K562 (cell line): ENCODE results near the gene KIAA1614. TPM values are rescaled to one million over a fixed set of nuclear protein-coding genes. Genes with fewer than 3 reads are reported as not detected.
A peak's percentile ranks its signal among the peaks of the same experiment; 100 is the strongest.

Source experiments
- ATAC-seq: fragments of 200-7000 bp; cut with Tn5 transposase; 3 replicates; pipeline ENCODE4 v1.9.1; 2020; ENCODE audit warnings: moderate library complexity
- BruUV-seq: library from RNA; stranded (reverse); fragments of 400-500 nt; replicated peaks from 2 replicates; lab custom pipeline; 2021; lab: Mats Ljungman, UMichigan
- CTCF ChIA-PET: fragments of 300-600 bp; formaldehyde crosslinking; extraction: SDS; loops from one replicate; lab custom pipeline; 2021; ENCODE audit warnings: low intra/inter-chr PET ratio; lab: Yijun Ruan, JAX
- POLR2A ChIA-PET: fragments of 300-600, 350-650 bp; sonication (Branson Sonifier 250); formaldehyde crosslinking; extraction: SDS; loops from one replicate; lab custom pipeline; 2021; ENCODE audit warnings: antibody characterized with exemption, inconsistent platforms; lab: Yijun Ruan, JAX
- DNase-seq, 4 experiments: peaks; one replicate each; pipeline versions ENCODE4 v3.0.0 to v3.0.0-alpha.2; 2011 to 2018; ENCODE audit warnings: low spot score in 3 of 4, mixed read lengths in 3 of 4; ENCODE audit errors: extremely low read depth in 1 of 4
- FAIRE-seq: peaks from 2 replicates; lab custom pipeline; 2011; peaks lifted over from hg19 to GRCh38; lab: Jason Lieb, UNC
- H2AFZ ChIP-seq: 2 replicates; pipeline ENCODE4 v1.6.0; 2011; ENCODE audit warnings: low read depth, low read length, control low read depth, inconsistent platforms
- H3K27ac ChIP-seq: fragments of 200-600 bp; 3 replicates; pipeline ENCODE4 v1.8.0; 2011; ENCODE audit warnings: low read depth, mild to moderate bottlenecking, control low read depth, inconsistent platforms, low read length, moderate library complexity, mixed read lengths; ENCODE audit errors: extremely low read depth
- H3K27me3 ChIP-seq, 2 experiments: fragments of 300-600 bp in 1 of 2; 2 replicates in 1 of 2; 3 replicates in 1 of 2; pipeline versions ENCODE4 v1.6.0 to v1.8.0; 2011; ENCODE audit warnings: inconsistent platforms in 2 of 2, low read length in 2 of 2, mild to moderate bottlenecking in 1 of 2, mixed read lengths in 1 of 2, moderate library complexity in 1 of 2; ENCODE audit not compliant: control insufficient read depth in 2 of 2, insufficient read depth in 2 of 2
- H3K36me3 ChIP-seq: fragments of 300-600 bp; 3 replicates; pipeline ENCODE4 v1.8.0; 2011; ENCODE audit warnings: mild to moderate bottlenecking, low read length, inconsistent platforms; ENCODE audit not compliant: control insufficient read depth, insufficient read depth
- H3K4me1 ChIP-seq, 2 experiments: fragments of 200-600 bp in 1 of 2; replicated peaks in 1 of 2; 2 replicates in 1 of 2; 3 replicates in 1 of 2; pipeline versions ENCODE4 v1.5.1 to v1.8.0; 2011; ENCODE audit warnings: inconsistent platforms in 2 of 2, low read length in 2 of 2, mild to moderate bottlenecking in 1 of 2, mixed read lengths in 1 of 2, moderate library complexity in 1 of 2; ENCODE audit not compliant: control insufficient read depth in 2 of 2, insufficient read depth in 2 of 2
- H3K4me2 ChIP-seq: 2 replicates; pipeline ENCODE4 v1.6.1; 2011; ENCODE audit warnings: low read length, control low read depth, inconsistent platforms, mixed read lengths; ENCODE audit not compliant: insufficient read depth
- H3K4me3 ChIP-seq: fragments of 200-600 bp; sonication (generic), shearing (Covaris generic); 2 replicates; pipeline ENCODE4 v1.5.1; 2016; ENCODE audit warnings: control low read depth, inconsistent platforms
- H3K79me2 ChIP-seq: fragments of 200-600 bp; 3 replicates; pipeline ENCODE4 v1.8.0; 2011; ENCODE audit warnings: low read length, inconsistent platforms; ENCODE audit not compliant: control insufficient read depth, insufficient read depth
- H3K9ac ChIP-seq, 2 experiments: 2 replicates each; pipeline versions ENCODE4 v1.6.0 to v1.6.1; 2011; ENCODE audit warnings: low read depth in 2 of 2, low read length in 2 of 2, control low read depth in 1 of 2, inconsistent platforms in 1 of 2, mild to moderate bottlenecking in 1 of 2, mixed read lengths in 1 of 2; ENCODE audit not compliant: insufficient read depth in 1 of 2
- H3K9me1 ChIP-seq: one replicate; pipeline ENCODE4 v1.6.0; 2011; ENCODE audit warnings: inconsistent platforms, mild to moderate bottlenecking, low read length, moderate library complexity; ENCODE audit not compliant: control insufficient read depth, insufficient read depth
- H3K9me3 ChIP-seq: replicated peaks from 2 replicates; pipeline ENCODE4 v1.5.1; 2011; ENCODE audit warnings: low read depth, low read length, inconsistent platforms; ENCODE audit not compliant: control insufficient read depth, insufficient read depth
- H4K20me1 ChIP-seq: replicated peaks from 2 replicates; pipeline ENCODE4 v1.6.1; 2011; ENCODE audit warnings: low read length, inconsistent platforms, mixed read lengths; ENCODE audit not compliant: control insufficient read depth, insufficient read depth
- HNRNPH1 ChIP-seq: fragments of 200-400 bp; formaldehyde crosslinking; optimal IDR thresholded peaks from 2 replicates; pipeline ENCODE3; 2017; ENCODE audit warnings: low read depth, mild to moderate bottlenecking, low read length, moderate library complexity
- LARP7 ChIP-seq: fragments of 450-650 bp; IDR thresholded peaks from 2 replicates; pipeline ENCODE4 v1.6.1; 2016
- NFE2 ChIP-seq: IDR thresholded peaks from 2 replicates; pipeline ENCODE4 v1.6.1; 2014; ENCODE audit warnings: antibody characterized with exemption, low read depth
- PHB ChIP-seq: fragments of 250-450 bp; sonication (Bioruptor Pico); IDR thresholded peaks from 2 replicates; pipeline ENCODE4 v1.5.0; 2021
- PRDM10 ChIP-seq: fragments of 450-650 bp; IDR thresholded peaks from 2 replicates; pipeline ENCODE4 v1.6.1; 2018; ENCODE audit not compliant: partially characterized antibody
- REST ChIP-seq, 2 experiments: fragments of 450-650 bp; formaldehyde crosslinking in 1 of 2; IDR thresholded peaks; 2 replicates each; pipeline versions ENCODE4 v1.4.0 to v1.6.1; 2014 to 2020; ENCODE audit warnings: mild to moderate bottlenecking in 2 of 2, borderline replicate concordance in 1 of 2, low read depth in 1 of 2
- ZBTB17 ChIP-seq: fragments of 450-650 bp; formaldehyde crosslinking; IDR thresholded peaks from 2 replicates; pipeline ENCODE4 v1.4.0; 2020; ENCODE audit warnings: mild to moderate bottlenecking
- ZNF586 ChIP-seq: fragments of 450-650 bp; formaldehyde crosslinking; conservative IDR thresholded peaks from 2 replicates; pipeline ENCODE4 v1.4.0; 2020; ENCODE audit warnings: mild to moderate bottlenecking, moderate library complexity
- WGBS: fragments of 100-300 bp; shearing (Covaris generic); methylation state at CpG from one replicate; pipeline ENCODE4 v1.1.6; 2016; ENCODE audit warnings: low coverage, mixed read lengths; ENCODE audit not compliant: insufficient coverage; ENCODE audit errors: missing lambda C conversion rate; 5-methylcytosine and 5-hydroxymethylcytosine counted together
- in situ Hi-C: fragments of 300-500 bp; cut with MboI; formaldehyde crosslinking; loops from 4 replicates; pipeline ENCODE4 v1.15.0; 2018; ENCODE audit warnings: inconsistent platforms, mixed read lengths
- intact Hi-C: fragments of 100-400 bp; cut with micrococcal nuclease; formaldehyde crosslinking; loops from 2 replicates; pipeline ENCODE4 v1.14.2; 2022
- polyA plus RNA-seq, 8 experiments: library from polyadenylated mRNA; depleted of rRNA in 4 of 8; stranded (reverse) in 5 of 8; unstranded in 3 of 8; fragments of >200 nt; fragmentation: Nextera tagmentation in 2 of 8; fragmentation: Illumina TruSeq in 1 of 8; extraction: Ambion mirVana in 2 of 8; extraction: Trizol in 1 of 8; gene quantifications; 2 replicates each; pipeline versions ENCODE4 v1.2.1 to v1.2.3, GENCODE V29; 2011 to 2014; ENCODE audit warnings: inconsistent platforms in 1 of 8, missing spikeins in 1 of 8
- total RNA-seq, 7 experiments: library from RNA; depleted of rRNA in 6 of 7; stranded (reverse); fragments of >200 nt in 6 of 7; fragmentation: Illumina TruSeq in 2 of 7; extraction: Trizol in 2 of 7; gene quantifications; 2 replicates each; pipeline versions ENCODE4 v1.2.1 to v1.2.3, GENCODE V29; 2011 to 2021; ENCODE audit warnings: low replicate concordance in 1 of 7

Gene KIAA1614
- total and polyA plus RNA-seq, 9 of the 15 experiments (the other 6 are each of a cell fraction or from before 2014, with no cell fraction given): 0.01 to 1.1 (median 0.15) TPM; not detected in 1

- TF ChIP-seq PHB (CRISPR knock-in tag) (no peak), LARP7 (no peak), HNRNPH1 (no peak)
Observed at GRCh38 chr1:180934563-180934962, 21.9 kb downstream of the KIAA1614 start (continued).

GRCh38 chr1:180935326-180936109, 22.8 kb downstream of the KIAA1614 start:
- Histone ChIP-seq H3K27ac (no peak overlapping the region), H3K79me2 (no peaks in the 10 kb centered on the region), H3K27me3 (peaks cover 3 to 4% of the 10 kb centered on the region in 2 experiments; a peak in 1 of 5 replicates), H4K20me1 (no peaks in the 10 kb centered on the region), H3K9ac (peak overlapping the region in 1 of 2 experiments; percentile 50; a peak in 2 of 4 replicates), H3K36me3 (no peaks in the 10 kb centered on the region), H3K4me1 (peaks cover 15 to 36% of the 10 kb centered on the region in 2 experiments; a peak in 4 of 5 replicates), H3K9me3 (no peaks in the 10 kb centered on the region), H3K9me1 (peaks cover 4% of the 10 kb centered on the region), H2AFZ (no peak overlapping the region), H3K4me3 (no peak overlapping the region), H3K4me2 (no peak overlapping the region)
- ChIA-PET POLR2A (no interaction called here), CTCF (no interaction called here)
- FAIRE-seq: no peak
- peak in 3 of 4 experiments; percentile 34 to 52 (median 43) for DNase-seq
- intact Hi-C loops (no loop called here), in situ Hi-C loops (no loop called here)
- BruUV-seq: no TSS peak
- WGBS: 66% methylated on average over 26 of the region's 45 CpGs
- no peak for ATAC-seq
- TF ChIP-seq ZNF586 (no peak), PRDM10 (no peak), ZBTB17 (CRISPR knock-in tag) (no peak), NFE2 (no peak), REST (IDR thresholded peaks at IDR 0.05; ENCODE audit: borderline replicate concordance) (no peak), REST (CRISPR knock-in tag; IDR thresholded peaks at IDR 0.05; ENCODE audit: low read depth) (no peak)
